H54 (cell line): ENCODE results near the gene GPR108.
A peak's percentile ranks its signal among the peaks of the same experiment; 100 is the strongest.
"Not testable (repeated sequence)": the region's sequence is repeated elsewhere in the genome, so short reads cannot be mapped to it uniquely, and the experiment has no call there.

Experiments
- DNase-seq: peaks from one replicate; pipeline ENCODE4 v3.0.0; 2011; ENCODE audit warnings: low spot score, mixed read lengths; ENCODE audit not compliant: insufficient read length
- FAIRE-seq: peaks from 3 replicates; lab custom pipeline; 2011; peaks lifted over from hg19 to GRCh38; lab: Jason Lieb, UNC
- POLR2A ChIP-seq: IDR thresholded peaks from 2 replicates; pipeline ENCODE4 v1.6.1; 2011; ENCODE audit warnings: low read depth, mild to moderate bottlenecking, low read length

Gene GPR108

DNA sequence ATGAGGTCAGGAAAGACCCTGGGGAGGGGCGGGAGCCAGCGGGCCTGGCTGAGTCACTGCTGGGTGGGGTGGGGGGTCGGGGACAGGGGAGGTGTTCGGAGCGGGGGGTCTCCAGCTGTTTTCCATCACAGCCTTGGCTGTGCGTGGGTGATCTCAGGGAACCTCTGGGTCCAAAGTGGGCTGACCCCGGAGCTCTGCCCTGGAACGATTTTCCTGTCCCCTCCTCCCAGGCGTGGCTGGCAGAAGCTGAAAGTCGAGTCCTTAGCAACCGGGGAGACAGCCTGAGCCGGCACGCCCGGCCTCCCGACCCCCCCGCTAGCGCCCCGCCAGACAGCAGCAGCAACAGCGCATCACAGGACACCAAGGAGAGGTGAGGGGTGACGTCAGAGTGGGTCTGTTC lies 12.7 kb upstream of the GPR108 start:
- no peak for TF ChIP-seq POLR2A
- FAIRE-seq (no peak), DNase-seq (no peak)

DNA sequence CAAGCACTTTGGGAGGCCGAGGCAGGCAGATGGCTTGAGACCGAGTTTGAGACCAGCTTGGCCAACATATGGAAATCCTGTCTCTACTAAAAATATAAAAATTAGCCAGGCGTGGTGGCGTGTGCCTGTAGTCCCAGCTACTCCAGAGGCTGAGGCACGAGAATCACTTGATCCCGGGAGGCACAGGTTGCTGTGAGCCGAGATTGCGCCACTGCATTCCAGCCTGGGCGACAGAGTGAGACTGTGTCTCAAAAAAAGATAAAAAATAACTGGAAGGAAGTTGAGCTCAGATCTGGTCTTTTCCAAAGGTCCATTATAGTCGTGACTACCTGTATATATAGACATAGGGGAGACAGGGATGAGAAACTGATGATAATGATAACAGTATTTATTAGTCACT lies 11.2 kb upstream of the GPR108 start:
- DNase-seq, FAIRE-seq: not testable (repeated sequence)

DNA sequence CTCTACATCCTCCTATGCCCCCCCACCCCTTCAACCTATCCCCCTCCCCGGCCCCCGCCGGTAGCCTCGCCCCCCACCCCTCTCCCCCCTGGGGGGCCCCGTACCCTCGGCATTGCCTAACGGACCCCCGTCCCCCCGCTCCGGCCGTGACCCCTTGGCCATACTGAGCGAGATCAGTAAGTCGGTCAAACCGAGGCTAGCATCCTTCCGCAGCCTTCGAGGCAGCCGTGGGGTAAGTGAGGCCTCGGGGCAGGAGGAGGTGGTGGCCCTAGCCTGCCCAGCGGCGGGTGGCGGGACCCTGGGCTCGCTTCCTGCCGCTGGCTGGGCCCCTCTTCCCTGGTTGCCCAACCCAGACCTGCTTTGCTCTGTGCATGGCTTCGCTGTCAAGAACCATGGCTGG lies 8.6 kb upstream of the GPR108 start:
- no peak for DNase-seq
- no peak for FAIRE-seq

DNA sequence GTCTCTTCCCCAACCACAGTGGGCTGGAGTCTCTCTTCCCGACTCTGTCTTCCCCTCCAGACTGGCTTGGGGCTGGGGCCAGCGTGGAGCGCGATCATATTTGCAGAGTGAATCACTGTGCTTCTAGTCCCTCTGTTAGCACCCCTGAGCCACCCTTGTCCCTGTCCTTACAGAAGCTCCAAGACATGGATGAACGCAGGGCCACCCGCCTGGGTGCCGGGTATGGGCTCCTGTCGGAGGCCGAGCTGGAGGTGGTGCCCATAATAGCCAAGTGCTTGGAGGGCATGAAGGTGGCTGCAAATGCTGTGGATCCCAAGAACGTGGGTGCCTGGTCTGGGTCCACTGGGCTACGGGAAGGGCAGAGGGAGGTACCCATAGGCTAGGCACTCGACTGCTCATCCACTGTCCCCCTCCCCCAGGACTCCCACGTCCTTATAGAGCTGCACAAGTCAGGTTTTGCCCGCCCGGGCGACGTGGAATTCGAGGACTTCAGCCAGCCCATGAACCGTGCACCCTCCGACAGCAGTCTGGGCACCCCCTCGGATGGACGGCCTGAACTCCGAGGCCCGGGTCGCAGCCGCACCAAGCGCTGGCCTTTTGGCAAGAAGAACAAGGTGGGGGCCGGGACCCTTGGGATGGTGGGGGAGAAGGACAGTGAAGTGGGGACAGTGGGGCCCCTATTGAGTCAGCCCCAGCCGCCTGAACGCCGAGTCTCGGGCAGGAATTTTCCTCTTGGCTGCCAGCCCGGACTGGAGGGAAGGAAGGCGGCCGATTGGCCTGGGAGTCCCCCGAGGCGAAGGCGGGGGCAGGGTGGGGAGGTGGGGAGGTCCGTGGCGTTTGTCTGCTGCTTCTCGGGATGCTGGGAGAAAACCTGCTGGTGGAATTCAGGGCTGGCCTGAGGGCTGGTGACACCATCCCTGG lies 7.3 kb upstream of the GPR108 start:
- DNase-seq = peak; percentile 90
- no peak for TF ChIP-seq POLR2A
- no peak for FAIRE-seq

More for the DNA sequence above, 8.6 kb upstream of the GPR108 start:
- TF ChIP-seq POLR2A = no peak

DNA sequence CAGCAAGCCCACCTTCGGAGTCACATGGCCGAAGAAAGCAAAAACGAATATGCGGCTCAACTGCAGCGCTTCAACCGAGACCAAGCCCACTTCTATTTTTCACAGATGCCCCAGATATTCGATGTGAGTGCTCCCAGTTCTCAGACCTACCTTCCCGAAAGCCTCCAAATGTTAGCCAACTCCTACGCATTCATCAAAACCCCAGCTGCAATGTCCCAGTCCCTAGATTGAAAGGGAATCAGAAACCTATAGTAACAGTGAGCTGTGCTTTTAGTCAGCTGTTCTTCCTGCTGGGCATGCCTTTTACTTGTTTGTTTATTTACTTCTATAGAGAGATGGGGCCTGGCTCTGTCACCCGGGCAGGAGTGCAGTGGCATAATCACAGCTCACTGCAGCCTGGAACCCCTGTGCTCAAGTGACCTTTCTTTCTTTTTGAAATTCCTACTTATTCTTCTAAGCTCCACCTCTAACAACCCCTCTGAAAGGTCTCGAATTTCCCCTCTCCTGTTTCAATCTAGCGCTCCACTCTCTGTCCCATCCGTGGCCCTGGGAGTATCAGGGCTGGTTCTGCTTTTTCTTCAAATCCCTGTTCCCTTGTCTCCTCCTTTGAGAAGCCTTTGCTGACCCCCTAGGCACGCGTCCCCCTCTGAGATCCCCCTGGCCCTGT lies 6.5 kb upstream of the GPR108 start:
- no peak for DNase-seq
- no peak for FAIRE-seq
- TF ChIP-seq POLR2A = no peak

DNA sequence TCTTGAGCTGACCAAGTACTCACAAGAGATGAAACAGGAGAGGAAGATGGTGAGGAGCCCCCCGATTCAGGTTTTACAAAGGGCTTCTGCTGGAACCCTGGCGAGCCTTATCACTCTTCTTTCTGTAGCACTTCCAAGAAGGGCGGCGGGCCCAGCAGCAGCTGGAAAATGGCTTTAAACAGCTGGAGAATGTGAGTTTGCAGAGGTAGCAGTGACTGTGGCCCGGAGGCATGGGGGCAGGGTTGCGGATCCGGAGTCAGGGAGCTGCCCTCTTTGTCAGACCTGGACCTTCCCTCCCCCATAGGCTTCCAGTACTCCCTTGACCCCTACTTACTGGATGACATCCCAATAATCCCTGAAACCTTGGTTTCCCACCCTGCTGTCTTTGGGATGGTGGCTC lies 5.7 kb upstream of the GPR108 start:
- FAIRE-seq (no peak), DNase-seq (no peak)
- no peak for TF ChIP-seq POLR2A

DNA sequence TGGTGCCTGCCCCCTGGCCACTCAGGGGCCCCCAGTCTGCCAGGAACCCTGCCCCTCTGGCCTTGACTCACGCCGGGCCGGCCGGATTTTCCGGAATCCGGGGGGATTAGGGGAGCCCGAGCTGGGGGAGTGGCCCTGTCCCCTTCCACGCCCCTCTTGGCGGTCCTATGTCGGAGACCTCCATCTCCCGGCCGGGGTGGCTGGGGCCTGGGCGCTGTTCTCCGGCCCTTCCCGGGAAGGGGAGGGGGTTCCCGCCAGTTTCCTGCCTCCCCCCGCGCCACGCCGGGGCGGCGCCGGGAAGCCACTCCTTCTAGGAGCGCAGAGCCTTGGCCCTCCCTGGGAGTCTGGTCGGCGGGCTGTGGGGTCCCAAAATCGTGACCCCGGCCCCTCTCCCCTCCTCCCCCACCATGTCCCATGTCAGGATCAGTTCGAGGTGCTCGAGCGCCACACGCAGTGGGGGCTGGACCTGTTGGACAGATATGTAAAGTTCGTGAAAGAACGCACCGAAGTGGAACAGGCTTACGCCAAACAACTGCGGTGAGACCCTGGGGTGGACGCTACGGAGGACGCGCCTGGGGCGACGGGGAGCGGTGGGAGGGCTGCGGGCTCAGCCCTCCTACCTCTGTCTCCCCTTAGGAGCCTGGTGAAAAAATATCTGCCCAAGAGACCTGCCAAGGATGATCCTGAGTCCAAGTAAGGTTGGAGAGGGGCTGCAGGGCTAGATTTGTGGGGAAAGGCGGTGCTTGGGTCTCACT lies 3.4 kb upstream of the GPR108 start:
- FAIRE-seq (no peak), DNase-seq (peak; percentile 61)
- no peak for TF ChIP-seq POLR2A

DNA sequence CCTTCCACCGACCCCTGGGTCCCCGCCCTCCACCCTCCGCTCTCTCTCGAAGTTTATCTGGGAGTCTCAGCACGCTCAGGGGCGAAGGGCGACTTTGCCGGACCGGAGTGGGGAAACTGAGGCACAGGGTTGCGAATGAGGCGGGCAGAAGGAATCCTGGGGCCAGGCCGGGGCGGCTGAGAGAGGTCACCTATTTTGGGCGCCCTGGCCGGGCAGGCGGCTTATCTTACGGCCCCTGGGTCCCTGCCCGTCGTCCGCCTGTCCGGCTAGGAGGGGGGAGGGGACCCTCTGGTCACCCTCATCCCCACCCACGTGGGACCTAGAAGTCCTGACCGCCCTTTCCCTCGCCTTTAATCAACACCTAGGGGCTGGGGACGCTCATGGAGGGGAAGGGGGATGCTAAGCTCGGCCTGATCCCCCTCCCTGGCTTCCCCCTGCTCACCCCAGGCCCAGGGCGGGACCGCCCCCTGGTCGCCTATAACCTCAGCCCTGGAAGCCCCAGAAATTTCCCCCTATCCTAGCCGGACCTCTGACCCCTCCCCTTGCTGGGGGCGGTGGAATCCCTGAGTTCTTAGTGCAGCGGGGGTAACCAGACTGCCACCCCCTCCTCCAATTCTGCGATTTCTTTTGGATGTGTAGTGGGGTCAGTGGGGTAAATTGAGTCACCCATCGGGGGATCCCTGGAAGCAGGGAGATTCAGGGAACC lies 2.7 kb upstream of the GPR108 start:
- FAIRE-seq = no peak
- no peak for TF ChIP-seq POLR2A
- DNase-seq = no peak

DNA sequence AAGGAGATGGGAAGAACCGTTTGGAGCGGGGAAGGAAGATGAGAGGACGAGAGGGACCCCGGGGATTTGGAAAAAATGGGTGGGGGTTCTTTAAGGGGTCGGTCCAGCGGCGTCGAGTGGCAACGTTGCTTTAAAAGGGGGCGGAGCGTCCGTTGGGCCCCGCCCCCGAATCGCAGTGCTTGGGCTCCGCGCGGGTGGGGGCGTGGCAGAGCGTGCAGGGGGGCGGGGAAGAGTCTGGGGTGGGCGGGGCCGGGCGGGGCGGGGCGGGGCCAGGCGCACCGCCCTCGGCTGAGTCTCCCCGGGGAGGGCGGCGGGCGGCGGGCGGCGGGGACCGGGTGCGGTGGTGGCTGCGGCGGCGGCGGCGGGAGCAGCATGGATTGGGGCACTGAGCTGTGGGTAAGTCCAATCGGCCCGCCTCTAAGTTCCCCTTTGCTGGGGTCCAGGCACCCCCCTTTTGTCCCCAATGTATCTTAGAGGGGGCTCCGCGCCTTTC lies 2.1 kb upstream of the GPR108 start, which contains the start of gene TRIP10:
Gene TRIP10, plus strand, starts transcription at position 291 of the 493 bp plus-strand sequence. Its CDS starts 82 bp downstream, at position 373.
- FAIRE-seq = no peak
- DNase-seq = peak; percentile 64
- TF ChIP-seq POLR2A = peak; percentile 31; the same call in 1 of the 2 replicates

DNA sequence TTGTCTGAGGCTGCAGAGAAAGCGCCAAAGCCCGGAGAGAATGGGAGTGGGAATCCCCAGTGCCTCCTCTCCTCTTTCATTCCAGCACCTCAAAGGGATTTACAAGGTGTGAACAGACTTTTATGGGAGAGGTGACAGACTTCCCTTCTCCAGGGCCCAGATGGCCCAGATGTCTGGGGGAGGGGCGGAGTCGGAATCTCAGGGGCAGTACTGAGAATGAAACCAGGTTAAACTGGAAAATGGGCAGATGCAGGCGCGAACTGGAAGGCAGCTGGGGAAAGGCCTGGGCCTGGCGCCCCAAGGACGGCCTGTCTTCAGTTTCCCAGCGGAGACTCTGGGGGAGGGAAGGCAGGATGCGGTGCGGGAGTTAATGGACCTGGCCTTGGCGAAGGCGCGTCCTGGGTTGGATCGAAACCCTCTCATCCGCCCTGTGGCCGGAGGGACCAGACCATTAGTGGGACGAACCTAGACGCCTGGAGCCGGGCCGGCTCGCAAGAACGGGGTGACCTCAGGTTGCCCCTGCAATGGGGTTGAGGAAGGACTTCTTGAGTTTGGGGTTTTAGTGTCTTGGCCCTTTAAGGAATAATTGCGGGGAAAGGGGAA lies 1.5 kb upstream of the GPR108 start:
- FAIRE-seq (no peak), DNase-seq (no peak)
- TF ChIP-seq POLR2A = no peak

DNA sequence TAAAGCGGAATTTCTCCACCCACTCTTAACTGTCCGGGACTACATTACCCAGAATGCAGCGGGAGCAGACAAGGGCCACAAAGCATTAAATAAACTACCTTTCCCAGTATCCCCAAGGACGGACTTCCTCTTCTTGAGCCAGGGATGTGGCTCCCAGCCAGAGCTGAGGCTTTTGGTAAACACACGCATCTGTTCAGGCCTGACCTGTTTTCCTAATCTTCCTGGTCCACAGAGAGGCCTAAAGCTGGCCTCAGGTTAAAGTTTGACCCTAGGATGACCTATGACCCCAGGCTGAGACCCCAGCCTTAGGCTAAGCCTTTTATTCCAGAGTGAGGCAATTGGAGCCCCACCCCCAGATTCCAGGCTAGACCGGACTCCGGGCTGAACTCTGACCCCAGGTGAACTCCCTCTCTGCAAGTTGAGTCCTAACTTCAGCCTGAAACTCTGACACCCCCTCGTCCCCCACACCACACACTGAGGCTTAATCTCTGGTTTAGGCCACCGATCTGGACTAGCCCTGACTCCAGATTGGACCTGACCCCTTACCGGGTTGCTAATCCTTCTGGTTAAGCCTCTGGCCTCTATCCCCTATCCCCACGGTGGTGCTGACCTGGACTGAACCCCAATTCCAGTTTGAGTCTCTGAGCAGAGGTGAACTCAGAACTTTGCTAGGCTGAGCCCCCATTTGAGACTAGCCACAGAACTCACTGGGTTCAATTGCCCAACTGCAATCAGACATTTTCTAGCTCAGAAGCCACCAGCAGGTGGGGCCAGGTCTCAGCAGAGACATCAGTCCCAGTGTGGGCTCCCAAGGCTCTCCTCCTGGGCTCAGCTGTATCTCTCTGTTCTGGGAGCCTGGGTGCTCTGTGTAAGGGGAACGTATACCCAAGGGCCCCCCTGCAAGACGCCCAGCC lies 750 bp upstream of the GPR108 start:
- DNase-seq = peak; percentile 77
- FAIRE-seq = peak; percentile 86
- no peak for TF ChIP-seq POLR2A

DNA sequence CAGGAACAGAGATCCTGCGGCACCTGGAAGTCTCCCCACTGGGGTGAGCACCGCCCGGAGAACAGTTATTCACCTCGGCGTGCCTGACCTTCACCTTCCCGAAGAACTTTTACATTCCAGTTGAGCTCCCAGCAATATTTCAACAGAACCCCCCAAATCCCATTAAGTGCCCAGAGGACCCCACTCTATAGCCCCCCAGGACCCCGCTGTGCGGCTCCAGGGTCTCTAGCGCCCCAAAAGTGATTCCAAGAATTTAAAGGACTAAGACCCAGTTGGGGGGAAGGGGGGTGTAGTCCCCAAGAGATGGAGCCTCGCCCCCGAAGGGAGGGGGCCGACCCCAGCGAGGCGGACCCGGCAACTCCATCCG lies 480 bp downstream of the GPR108 start:
- DNase-seq (no peak), FAIRE-seq (no peak)
- TF ChIP-seq POLR2A = no peak
